ENCODE measurements around the gene DENND1B.
"Not testable (repeated sequence)": the region's sequence is repeated elsewhere in the genome, so short reads cannot be mapped to it uniquely, and the experiment has no call there.

GRCh38 chr1:197700688-197701087 is 74.6 kb downstream of the DENND1B start:
- TF ChIP-seq CTCF (conservative IDR thresholded peaks at IDR 0.05 in 1 of 2, IDR thresholded peaks at IDR 0.05 in 1 of 2; ENCODE audit: extremely low read depth in 1 of 2, insufficient read depth in 1 of 2, low read depth in 1 of 2, low read length in 2 of 2); EZH2 (IDR thresholded peaks at IDR 0.05; ENCODE audit: borderline replicate concordance, low read length): not testable (repeated sequence)

Data from mammary epithelial cell (primary cell).